ENCODE data around the gene MANF.
A peak's percentile ranks its signal among the peaks of the same experiment; 100 is the strongest.
"Not testable (repeated sequence)": the region's sequence is repeated elsewhere in the genome, so short reads cannot be mapped to it uniquely, and the experiment has no call there.

MANF gene

GRCh38 chr3:51373658-51374421 is 11.3 kb upstream of the MANF start:
- no peak for DNase-seq (ENCODE audit: low read depth)

- DNase-seq (ENCODE audit: low read depth): no peak
Measured at GRCh38 chr3:51374456-51374855, 10.6 kb upstream of the MANF start.

- no peak for DNase-seq (ENCODE audit: low read depth)
Measured at GRCh38 chr3:51375136-51375535, 10.0 kb upstream of the MANF start.

GRCh38 chr3:51375571-51375970 is 9.5 kb upstream of the MANF start:
- DNase-seq (ENCODE audit: low read depth): no peak

- DNase-seq (ENCODE audit: low read depth): no peak
Measured at GRCh38 chr3:51378065-51378464, 7.0 kb upstream of the MANF start.

GRCh38 chr3:51378726-51379125 is 6.4 kb upstream of the MANF start:
- DNase-seq (ENCODE audit: low read depth): no peak

GRCh38 chr3:51379301-51379700 is 5.8 kb upstream of the MANF start:
- DNase-seq (ENCODE audit: low read depth): no peak

- DNase-seq (ENCODE audit: low read depth): no peak
Measured at GRCh38 chr3:51379746-51380455, 5.2 kb upstream of the MANF start.

GRCh38 chr3:51380601-51381332 is 4.3 kb upstream of the MANF start:
- DNase-seq (ENCODE audit: low read depth): no peak

GRCh38 chr3:51381333-51381705 is 3.8 kb upstream of the MANF start:
- DNase-seq (ENCODE audit: low read depth): no peak

GRCh38 chr3:51382076-51382745 is 2.9 kb upstream of the MANF start:
- DNase-seq (ENCODE audit: low read depth): no peak

- no peak for DNase-seq (ENCODE audit: low read depth)
Measured at GRCh38 chr3:51382947-51383578, 2.0 kb upstream of the MANF start.

- no peak for DNase-seq (ENCODE audit: low read depth)
Measured at GRCh38 chr3:51384055-51384725, 901 bp upstream of the MANF start.

- DNase-seq (ENCODE audit: low read depth): no peak
Measured at GRCh38 chr3:51385621-51386091, 565 bp downstream of the MANF start.

- no peak for DNase-seq (ENCODE audit: low read depth)
Measured at GRCh38 chr3:51386159-51386851, 1.2 kb downstream of the MANF start.

- no peak for DNase-seq (ENCODE audit: low read depth)
Measured at GRCh38 chr3:51386852-51387229, 1.8 kb downstream of the MANF start.

- not testable (repeated sequence) for DNase-seq (ENCODE audit: low read depth)
Measured at GRCh38 chr3:51387281-51387680, 2.2 kb downstream of the MANF start.

GRCh38 chr3:51388286-51389029 is 3.4 kb downstream of the MANF start:
- DNase-seq (ENCODE audit: low read depth): no peak

GRCh38 chr3:51389423-51390183 is 4.5 kb downstream of the MANF start:
- DNase-seq (ENCODE audit: low read depth): peak; percentile 35

All from stimulated activated CD4-positive, alpha-beta T cell treated with anti-CD3 and anti-CD28 coated beads, Interleukin-2, amount 100 ng/mL, for 4 hours (primary cell).